CD4-positive, alpha-beta T cell (primary cell): ENCODE results near the gene PACSIN2. TPM values are rescaled to one million over a fixed set of nuclear protein-coding genes. Genes with fewer than 3 reads are reported as not detected.

Experiments
- ATAC-seq: fragments of 200-7000 bp; cut with Tn5 transposase; one replicate; pipeline ENCODE4 v1.10.0; 2022; ENCODE audit warnings: mild to moderate bottlenecking; ENCODE audit not compliant: poor library complexity
- CTCF ChIA-PET: fragments of 350-600 bp; sonication (Branson Sonifier 250); formaldehyde crosslinking; loops from one replicate; lab custom pipeline; 2021; ENCODE audit warnings: antibody characterized with exemption, inconsistent platforms; lab: Charles Lee
- POLR2A ChIA-PET: fragments of 350-600 bp; sonication (Branson Sonifier 250); formaldehyde crosslinking; loops from one replicate; lab custom pipeline; 2021; ENCODE audit warnings: antibody characterized with exemption, inconsistent platforms; lab: Charles Lee
- DNase-seq, 14 experiments: peaks; one replicate each; pipeline ENCODE4 v3.0.0-alpha.2; 2013 to 2020; ENCODE audit warnings: mixed read lengths in 2 of 14
- H3K27ac ChIP-seq, 2 donors: one replicate each; pipeline versions ENCODE4 v1.5.1 to v1.7.0; 2013; ENCODE audit warnings: low read length in 2 of 2, low read depth in 1 of 2, mild to moderate bottlenecking in 1 of 2
- H3K27me3 ChIP-seq, 2 experiments: 1 replicate in 1 of 2; 2 replicates in 1 of 2; pipeline versions ENCODE4 v1.6.1 to v1.7.0; 2013; ENCODE audit warnings: low read length in 2 of 2, control low read depth in 1 of 2, mild to moderate bottlenecking in 1 of 2, moderate library complexity in 1 of 2; ENCODE audit not compliant: insufficient read depth in 2 of 2, control insufficient read depth in 1 of 2
- H3K36me3 ChIP-seq: one replicate; pipeline ENCODE4 v1.6.1; 2013; ENCODE audit warnings: low read length, control low read depth; ENCODE audit not compliant: insufficient read depth
- H3K4me1 ChIP-seq: one replicate; pipeline ENCODE4 v1.6.1; 2013; ENCODE audit warnings: low read length, control low read depth; ENCODE audit not compliant: insufficient read depth
- H3K4me3 ChIP-seq: one replicate; pipeline ENCODE4 v1.5.1; 2013; ENCODE audit warnings: mild to moderate bottlenecking, low read length, moderate library complexity
- H3K9me3 ChIP-seq, 2 experiments: 1 replicate in 1 of 2; 2 replicates in 1 of 2; pipeline versions ENCODE4 v1.6.1 to v1.7.0; 2013; ENCODE audit warnings: low read length in 2 of 2, mild to moderate bottlenecking in 2 of 2, control low read depth in 1 of 2, moderate library complexity in 1 of 2; ENCODE audit not compliant: control insufficient read depth in 1 of 2, insufficient read depth in 1 of 2
- H3K27ac Mint-ChIP-seq: one replicate; pipeline ENCODE4 v1.8.0; 2020; ENCODE audit warnings: mixed read lengths
- H3K27me3 Mint-ChIP-seq: one replicate; pipeline ENCODE4 v1.8.0; 2021; ENCODE audit warnings: mixed read lengths
- H3K36me3 Mint-ChIP-seq: one replicate; pipeline ENCODE4 v1.8.0; 2021; ENCODE audit warnings: low read depth, mixed read lengths
- H3K4me1 Mint-ChIP-seq: one replicate; pipeline ENCODE4 v1.8.0; 2021; ENCODE audit warnings: low read depth, mixed read lengths
- H3K4me3 Mint-ChIP-seq: one replicate; pipeline ENCODE4 v1.8.0; 2020; ENCODE audit warnings: mild to moderate bottlenecking, mixed read lengths
- H3K9me3 Mint-ChIP-seq: one replicate; pipeline ENCODE4 v1.8.0; 2020; ENCODE audit warnings: mixed read lengths
- CTCF ChIP-seq: fragments of 200-600 bp; IDR thresholded peaks from one replicate; pipeline ENCODE4 v1.8.0; 2022; ENCODE audit warnings: antibody characterized with exemption, mild to moderate bottlenecking
- intact Hi-C, 2 experiments: fragments of 100-400 bp; cut with DNase I in 1 of 2; cut with micrococcal nuclease in 1 of 2; formaldehyde crosslinking; loops; one replicate each; pipeline versions ENCODE4 v1.15.1 to v1.9.0; 2023 to 2025; cut with DNase I, micrococcal nuclease
- total RNA-seq, 174 experiments: library from RNA in 2 of 174; stranded (reverse) in 2 of 174; gene quantifications; one replicate each; pipeline ENCODE4 v1.2.3 and lab custom pipeline; 2021 to 2026

PACSIN2 gene
- total RNA-seq, 2 experiments from 2014 or later = 23.3 to 25.5 TPM

- H3K9me3 ChIP-seq = no peaks in the 10 kb centered on the region
- no peak overlapping the region for H3K4me3 ChIP-seq
- peaks cover 2% of the 10 kb centered on the region for H3K36me3 ChIP-seq
- no peak overlapping the region for H3K27ac ChIP-seq
- H3K4me1 ChIP-seq = peaks cover 16% of the 10 kb centered on the region
- Mint-ChIP-seq H3K4me3 (no peak overlapping the region), H3K9me3 (no peaks in the 10 kb centered on the region), H3K36me3 (peaks cover 4% of the 10 kb centered on the region), H3K27me3 (no peaks in the 10 kb centered on the region), H3K27ac (no peak overlapping the region), H3K4me1 (peaks cover 52% of the 10 kb centered on the region)
- CTCF ChIA-PET = no interaction called here
- ATAC-seq (no peak), DNase-seq (no peak)
- intact Hi-C loops = no loop called here
- H3K27me3 ChIP-seq = no peaks in the 10 kb centered on the region
- no peak for TF ChIP-seq CTCF
- POLR2A ChIA-PET = no interaction called here
Measured at GRCh38 chr22:42924436-42924835, 90.5 kb downstream of the PACSIN2 start.

GRCh38 chr22:42922374-42923191 is 92.4 kb downstream of the PACSIN2 start:
- intact Hi-C loops = no loop called here
- Mint-ChIP-seq H3K36me3 (no peaks in the 10 kb centered on the region), H3K4me3 (no peak overlapping the region), H3K9me3 (no peaks in the 10 kb centered on the region), H3K4me1 (peaks cover 50% of the 10 kb centered on the region), H3K27me3 (no peaks in the 10 kb centered on the region), H3K27ac (peak overlapping the region; percentile 42)
- Histone ChIP-seq H3K27me3 (no peaks in the 10 kb centered on the region), H3K27ac (no peak overlapping the region), H3K9me3 (no peaks in the 10 kb centered on the region), H3K4me1 (peaks cover 16% of the 10 kb centered on the region), H3K4me3 (no peak overlapping the region), H3K36me3 (no peaks in the 10 kb centered on the region)
- ATAC-seq = no peak
- ChIA-PET CTCF (no interaction called here), POLR2A (no interaction called here)
- TF ChIP-seq CTCF = no peak
- DNase-seq = no peak

- intact Hi-C loops = no loop called here
- no peak for TF ChIP-seq CTCF
- no peak overlapping the region for H3K27ac ChIP-seq
- H3K4me3 ChIP-seq = no peak overlapping the region
- H3K27me3 Mint-ChIP-seq = no peaks in the 10 kb centered on the region
- no peaks in the 10 kb centered on the region for H3K27me3 ChIP-seq
- POLR2A ChIA-PET = no interaction called here
- H3K27ac Mint-ChIP-seq = no peak overlapping the region
- CTCF ChIA-PET = no interaction called here
- H3K4me1 ChIP-seq = peaks cover 5% of the 10 kb centered on the region
- H3K36me3 ChIP-seq = no peaks in the 10 kb centered on the region
- DNase-seq (no peak), ATAC-seq (no peak)
- no peaks in the 10 kb centered on the region for H3K9me3 Mint-ChIP-seq
- H3K9me3 ChIP-seq = no peaks in the 10 kb centered on the region
- H3K36me3 Mint-ChIP-seq = no peaks in the 10 kb centered on the region
- H3K4me1 Mint-ChIP-seq = peaks cover 33% of the 10 kb centered on the region
- H3K4me3 Mint-ChIP-seq = no peak overlapping the region
Measured at GRCh38 chr22:42920101-42920820, 94.7 kb downstream of the PACSIN2 start.
